Measurements from ENCODE around the gene DLX4.
A peak's percentile ranks its signal among the peaks of the same experiment; 100 is the strongest.

Gene DLX4

DNA sequence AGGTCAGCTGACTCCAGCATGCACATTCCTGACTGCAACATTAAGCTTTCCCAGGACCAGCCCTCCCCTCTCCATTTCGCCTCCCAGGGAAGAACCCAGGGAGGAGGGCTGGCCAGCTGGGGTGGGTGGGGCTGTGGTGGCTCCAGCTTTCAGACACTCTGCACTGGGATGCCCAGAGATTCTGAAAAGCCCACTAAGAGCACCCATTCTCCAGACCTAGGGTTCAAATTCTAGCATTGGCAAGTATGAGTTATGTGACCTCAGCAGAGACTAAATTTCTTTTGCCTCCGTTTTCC is 18.2 kb downstream of the DLX4 start:
- no peak for DNase-seq (ENCODE audit: low read depth in 3 of 3)

DNA sequence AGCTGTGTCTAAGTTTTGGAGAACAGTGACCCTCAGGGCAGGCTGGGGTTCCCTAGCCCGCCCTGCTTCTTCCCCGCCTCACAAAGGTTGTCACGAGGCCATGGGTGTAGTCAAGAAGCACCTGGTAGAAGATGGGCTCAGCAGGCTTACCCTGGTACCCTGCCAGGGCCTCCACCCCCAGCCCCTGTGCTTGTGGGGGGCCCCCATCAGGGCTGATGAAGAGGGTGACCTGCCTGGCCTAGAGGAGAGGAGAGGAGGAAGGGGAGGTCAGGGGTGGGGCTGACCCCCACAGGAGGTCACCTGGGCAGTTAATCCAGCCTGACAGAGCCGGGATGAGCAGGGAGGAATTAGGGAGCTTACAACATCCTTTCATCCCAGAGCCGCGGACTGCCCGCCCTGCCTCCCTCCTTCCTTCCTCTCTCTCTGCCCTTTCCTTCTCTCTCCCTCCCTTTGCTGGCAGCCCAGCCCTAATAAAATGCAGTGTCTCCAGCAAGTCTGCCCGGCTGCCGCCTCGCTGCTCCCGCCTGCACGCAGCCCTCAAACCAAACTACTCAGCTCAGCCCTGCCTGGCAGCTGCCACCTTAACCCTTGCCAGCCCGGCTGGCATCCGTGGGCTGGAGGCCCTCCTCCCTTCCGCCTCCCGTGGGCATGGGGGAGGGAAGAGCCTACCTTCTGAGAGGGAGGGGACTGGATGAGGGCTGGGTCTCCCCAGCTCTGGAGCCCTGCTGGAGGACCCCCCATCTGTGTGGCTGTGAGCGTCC is 18.9 kb downstream of the DLX4 start:
- no peak for DNase-seq (ENCODE audit: low read depth in 3 of 3)

DNA sequence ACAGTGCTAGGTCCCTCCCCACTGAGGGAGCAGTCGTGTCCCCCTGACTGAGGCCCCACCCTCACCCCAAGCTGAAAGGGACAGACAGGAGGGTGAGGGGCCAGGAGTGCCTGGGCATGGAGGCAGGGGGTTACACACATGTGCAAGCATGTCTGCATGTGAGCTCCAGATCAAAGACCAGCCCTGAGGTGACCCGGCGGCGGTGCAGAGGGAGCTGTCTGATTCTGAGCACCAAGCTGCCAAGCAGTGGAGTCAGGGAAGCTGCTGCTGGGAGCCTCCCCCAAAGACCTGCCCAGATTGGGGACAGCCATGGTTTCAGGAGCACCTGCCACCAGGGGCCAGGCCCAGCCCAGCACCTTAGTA is 20.5 kb downstream of the DLX4 start:
- DNase-seq (ENCODE audit: low read depth in 3 of 3), result no peak

DNA sequence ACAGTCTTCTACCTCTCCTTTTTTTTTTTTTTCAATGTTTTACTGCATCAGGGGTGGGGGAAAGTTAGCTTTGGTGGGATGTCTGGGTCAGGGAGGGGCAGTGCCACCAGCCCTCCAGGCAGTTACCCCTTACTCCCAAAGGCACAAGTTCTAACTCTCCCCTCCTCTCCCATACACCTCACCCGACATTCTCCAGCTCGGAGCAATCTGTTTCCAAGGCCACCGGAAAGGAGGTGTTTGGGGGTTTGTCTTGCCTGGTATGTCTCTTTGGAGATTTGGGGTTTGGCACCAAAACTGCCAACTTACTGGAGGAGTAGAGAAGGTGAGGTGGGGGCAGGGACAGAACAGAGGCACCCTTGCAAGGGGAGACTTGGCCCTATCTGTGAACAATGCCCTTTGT is 21.3 kb downstream of the DLX4 start:
- DNase-seq (ENCODE audit: low read depth in 3 of 3), result no peak

DNA sequence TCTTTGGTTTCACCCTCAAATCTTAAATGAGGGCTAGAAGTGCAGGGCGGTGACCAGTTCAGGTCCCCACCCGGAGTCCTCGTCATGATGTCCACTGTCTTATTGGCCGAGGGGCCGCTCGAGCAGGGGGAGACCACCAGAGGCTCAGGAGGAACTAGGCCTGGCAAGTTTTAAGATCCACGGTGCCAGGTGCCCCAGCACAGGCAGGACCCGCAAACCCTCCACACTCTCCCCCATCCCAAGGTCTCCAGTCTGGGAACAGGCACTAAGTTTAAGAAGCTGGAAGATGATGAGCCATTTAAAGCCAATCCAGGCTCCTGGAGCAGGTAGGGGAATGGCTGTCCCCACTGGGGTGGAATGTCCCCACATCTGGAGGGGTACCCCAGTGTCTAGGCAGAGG is 21.9 kb downstream of the DLX4 start:
- no peak for DNase-seq (ENCODE audit: low read depth in 3 of 3)

DNA sequence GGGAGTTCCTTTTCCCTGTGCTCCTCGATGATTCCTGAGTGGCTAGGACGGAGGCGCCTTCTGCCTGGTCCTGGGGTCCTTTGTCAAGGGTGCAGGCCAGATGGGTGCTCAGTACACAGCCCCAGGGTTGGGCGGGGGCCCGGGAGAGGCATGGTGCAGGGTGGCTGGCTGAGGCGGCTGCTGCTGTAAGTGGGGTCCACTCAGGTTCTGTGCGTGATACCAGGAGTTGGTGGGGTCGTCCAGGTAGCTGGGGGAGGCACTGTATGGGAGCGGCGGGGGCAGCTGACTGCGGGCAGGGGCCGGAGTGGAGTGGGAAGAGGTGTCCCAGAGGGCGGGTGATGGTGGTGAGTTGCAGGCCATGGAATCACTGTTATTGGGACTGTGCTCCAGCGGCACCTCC is 22.4 kb downstream of the DLX4 start:
- DNase-seq (ENCODE audit: low read depth in 3 of 3), result no peak

DNA sequence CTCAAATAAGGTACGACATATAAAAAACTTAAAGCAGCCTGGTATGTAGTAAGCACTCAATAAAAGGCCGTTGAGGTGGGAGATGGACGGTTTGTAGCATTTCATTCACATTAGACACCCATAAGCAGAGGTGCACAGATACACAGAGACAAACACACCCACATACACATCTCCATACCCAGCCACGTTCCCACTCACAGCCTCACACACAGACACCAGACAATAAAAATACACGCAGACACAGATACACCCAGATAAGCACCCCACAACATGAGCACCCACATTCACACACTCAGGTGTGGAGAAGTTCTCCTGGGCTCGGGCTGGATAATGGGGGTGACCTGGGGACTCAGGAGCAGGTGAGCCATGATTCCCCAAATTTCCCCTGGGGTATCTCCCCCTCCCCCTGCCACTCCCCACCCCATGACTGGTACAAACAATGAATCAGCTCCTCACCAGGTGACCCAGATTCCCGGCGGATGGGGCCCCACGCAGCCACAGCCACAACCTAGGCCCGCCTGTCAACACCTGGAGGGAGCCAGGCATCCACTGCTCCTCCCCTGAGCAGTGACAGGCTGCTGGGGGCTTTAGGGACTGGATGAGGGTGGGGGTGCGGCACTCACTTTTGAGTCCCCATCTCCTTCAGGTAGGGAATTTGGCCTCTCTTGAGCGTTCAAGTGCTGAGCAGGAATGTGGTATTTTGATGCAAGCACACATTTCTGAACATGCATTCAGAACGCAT is 23.4 kb downstream of the DLX4 start:
- DNase-seq (ENCODE audit: low read depth in 3 of 3), result no peak

DNA sequence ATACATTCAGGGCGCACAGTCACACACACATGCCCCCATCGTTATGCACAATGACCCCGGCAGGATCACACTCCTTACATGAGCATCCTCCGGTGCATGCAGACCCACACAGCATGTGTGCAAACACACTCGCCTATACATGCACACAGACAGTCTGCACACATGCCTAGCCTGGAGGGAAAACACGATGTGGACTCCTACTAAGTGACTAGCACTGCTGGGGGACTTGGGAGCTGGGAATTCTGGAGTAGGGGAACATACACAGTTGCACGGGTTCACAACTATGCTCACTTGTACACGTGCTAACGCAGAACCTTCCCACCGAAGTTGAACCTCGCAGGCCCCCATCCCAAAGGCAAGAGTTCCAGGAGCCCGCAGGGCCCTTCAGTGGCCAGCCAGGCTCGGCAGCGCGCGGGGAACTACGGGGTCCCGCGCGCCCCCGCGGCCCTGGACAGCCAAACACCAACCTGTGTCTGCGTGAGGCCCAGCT is 24.0 kb downstream of the DLX4 start:
- no peak for DNase-seq (ENCODE audit: low read depth in 3 of 3)

DNA sequence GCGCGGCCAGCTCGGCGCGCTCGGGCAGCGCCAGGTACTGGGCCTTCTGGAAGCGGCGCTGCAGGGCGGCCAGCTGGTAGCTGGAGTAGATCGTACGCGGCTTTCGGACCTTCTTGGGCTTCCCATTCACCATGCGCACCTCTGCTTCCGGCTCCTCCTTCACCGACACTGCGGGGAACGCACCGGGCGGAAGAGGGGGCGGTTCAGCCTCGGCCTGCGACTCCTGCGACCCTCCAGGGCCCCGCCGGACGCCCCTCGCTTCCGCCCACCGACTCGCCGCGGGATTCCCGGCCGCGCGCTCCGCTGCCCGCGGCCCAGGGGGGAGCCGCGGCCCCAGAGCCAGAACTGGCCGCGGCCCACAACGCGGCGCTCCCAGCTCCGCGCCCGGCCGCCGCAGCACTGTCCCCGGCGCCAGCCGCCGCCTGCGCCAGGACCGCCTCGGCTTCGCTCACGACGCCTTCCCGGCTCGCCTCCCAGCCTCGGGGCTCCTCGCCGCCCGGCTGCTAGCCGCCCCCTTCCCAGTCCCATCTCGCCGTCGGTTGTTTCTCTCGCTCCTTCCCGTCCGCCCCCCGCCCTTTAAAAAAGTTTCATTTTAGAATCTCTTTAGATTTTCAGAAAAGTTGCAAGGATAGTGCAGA is 24.6 kb downstream of the DLX4 start:
- no peak for DNase-seq (ENCODE audit: low read depth in 3 of 3)

DNA sequence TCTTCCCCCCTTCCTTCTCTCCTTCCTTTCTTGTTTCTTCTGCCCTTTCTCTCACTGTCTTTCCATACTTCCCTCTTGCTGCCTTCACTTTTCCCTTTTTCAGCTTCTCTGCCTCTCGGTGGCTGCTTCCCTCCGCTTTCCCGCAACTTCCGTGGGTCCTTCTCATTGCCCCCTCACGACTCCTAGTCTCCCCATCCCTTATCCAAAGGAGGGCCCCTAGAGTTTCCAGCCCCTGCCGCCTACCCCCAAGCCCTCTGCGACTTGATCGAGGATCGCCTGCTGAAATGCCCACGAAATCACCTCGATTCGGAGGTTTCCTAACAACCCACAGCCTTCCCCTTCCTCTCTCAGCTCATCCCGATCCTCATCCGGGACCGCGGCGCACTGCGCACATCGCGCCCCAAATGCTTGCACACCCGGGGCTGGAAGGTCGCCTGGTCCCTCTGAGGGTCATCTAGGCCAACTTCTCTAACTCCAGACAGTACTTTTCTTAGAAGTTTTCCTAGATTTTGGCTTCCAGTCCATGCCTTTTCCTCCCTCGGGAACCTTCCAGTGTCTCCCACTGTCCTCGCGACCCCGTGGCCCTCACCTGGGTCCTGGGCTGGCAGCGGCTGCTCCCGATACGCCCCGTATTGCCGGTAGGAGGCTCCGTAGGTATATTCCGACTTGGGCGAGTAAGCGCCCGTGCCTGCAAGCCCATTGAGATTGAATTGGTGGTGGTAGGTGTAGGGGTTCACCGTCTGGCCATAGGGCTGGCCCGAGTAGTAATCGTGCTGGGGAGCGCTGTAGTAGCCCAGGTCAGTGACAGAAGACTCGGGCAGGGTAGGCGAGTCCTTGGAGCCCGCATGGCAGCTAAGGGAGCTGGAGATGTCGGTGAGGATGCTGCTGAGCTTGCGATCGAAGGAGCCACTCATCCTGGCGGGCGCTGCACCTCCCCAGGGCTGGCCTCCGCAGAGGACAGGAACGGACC is 25.4 kb downstream of the DLX4 start:
- no peak for DNase-seq (ENCODE audit: low read depth in 3 of 3)

DNA sequence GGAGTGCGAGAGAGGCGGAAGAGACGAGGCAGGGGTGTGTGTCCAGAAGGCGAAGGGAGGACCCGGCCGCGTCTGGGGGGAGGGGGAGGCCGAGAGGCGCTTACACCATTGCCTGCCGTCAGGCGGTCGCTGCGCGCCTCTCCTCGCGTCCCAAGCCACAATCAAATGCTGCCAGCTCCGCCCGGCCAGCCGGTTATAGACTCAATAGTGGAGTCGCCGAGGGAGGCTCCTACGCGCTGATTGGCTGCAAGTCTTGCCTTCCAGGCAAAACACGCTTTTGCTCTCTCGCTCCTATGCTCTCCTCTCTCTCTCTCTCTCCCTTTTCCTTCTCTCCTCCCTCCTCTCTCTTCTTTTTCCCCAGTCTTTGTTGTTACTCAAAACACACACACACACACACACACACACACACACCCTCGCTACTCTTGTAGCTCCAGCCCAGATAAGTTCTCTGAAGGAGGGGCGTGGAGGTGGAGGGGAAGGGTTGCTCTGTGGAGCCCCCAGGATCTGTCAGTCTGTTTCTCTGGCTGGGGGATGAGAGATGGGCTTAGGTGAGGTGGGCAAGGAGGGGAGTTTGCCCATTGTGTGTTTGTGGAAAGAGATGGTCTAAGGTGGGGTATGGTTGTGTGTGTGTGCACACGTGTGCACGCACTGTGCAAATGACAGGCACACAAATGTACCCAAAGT is 26.2 kb downstream of the DLX4 start, which contains the start of gene DLX3:
Gene DLX3, minus strand, starts transcription at position 170 of the 684 bp plus-strand sequence. CDS start 226 bp downstream, outside the sequence.
- DNase-seq (ENCODE audit: low read depth in 3 of 3), result peak in 1 of 3 donors; percentile 27

DNA sequence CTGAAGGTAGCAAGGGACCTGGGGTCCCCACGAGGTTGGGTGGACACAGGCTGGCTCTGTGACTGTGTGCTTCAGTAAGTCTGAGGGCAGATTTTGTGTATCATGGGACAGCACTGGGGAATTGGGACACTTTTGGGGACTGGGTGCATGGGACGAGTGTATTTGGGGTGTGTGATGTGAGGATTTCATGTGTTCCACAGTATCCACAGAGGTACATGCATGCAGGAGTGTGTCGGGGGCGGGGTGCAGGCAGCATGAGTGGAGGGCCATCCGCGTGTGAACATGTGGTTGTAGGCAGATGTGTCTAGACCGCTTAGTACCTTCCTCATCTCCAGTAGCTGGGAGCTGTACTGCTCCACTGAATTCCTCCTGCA is 27.1 kb downstream of the DLX4 start:
- DNase-seq (ENCODE audit: low read depth in 3 of 3), result no peak

DNA sequence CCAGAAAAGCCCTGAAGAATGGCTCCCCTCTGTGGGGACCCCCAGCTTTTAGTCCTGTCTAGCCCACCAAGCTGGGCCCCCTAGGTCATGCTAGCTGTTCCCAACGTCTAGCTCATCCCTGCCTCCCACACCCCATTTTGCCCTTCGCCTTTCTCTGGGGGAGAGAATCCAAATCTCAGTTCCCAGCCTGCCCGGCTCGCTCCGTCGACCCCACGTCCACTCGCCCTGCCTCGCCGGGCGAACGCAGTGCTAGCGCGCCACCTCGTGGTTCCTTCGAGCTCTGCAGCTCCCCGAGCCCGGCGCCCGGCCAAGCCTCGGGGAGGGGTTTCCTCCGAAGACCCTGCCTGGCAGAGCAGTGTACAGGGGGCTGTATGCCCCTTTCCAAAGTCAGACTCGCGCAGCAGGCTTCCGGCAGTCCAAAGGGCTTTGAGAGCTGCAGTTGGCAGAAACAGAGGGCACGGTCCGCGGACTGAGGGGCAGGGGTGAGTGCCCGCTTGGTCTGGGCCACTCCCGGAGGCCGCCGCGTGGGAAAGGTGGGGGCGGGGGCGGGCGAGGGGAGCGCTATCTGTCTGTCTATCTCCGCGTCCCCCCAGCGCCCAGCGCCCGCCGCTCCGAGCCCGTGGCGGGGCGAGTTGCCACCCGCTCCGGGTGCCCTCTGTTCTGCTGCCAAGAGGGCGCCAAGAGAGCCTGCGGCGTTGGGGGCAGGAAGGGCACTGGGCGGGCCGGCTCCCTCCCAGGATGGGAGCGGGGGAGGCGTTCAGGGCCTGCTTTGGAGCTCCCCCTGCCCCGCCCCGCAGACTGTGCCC is 27.7 kb downstream of the DLX4 start:
- peak; percentile 20 to 65 (median 56) for DNase-seq (ENCODE audit: low read depth in 3 of 3)

DNA sequence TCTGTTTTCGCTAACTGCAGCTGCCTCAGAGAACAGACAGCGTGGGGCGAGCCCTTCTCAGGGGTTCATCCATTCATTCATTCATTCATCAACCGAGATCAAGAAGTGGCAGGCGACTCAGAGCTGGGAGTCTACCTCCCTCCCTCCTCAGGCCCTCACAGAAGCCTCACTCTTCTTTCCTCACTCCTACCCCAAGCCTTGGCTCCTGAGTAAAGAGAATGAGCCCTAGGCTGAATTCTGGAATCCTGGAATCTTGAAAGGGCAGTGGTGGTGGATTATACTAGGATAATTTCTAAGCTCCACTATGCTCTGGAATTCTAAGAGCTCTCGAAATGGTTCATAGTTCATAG is 28.3 kb downstream of the DLX4 start:
- DNase-seq (ENCODE audit: low read depth in 3 of 3), result no peak

DNA sequence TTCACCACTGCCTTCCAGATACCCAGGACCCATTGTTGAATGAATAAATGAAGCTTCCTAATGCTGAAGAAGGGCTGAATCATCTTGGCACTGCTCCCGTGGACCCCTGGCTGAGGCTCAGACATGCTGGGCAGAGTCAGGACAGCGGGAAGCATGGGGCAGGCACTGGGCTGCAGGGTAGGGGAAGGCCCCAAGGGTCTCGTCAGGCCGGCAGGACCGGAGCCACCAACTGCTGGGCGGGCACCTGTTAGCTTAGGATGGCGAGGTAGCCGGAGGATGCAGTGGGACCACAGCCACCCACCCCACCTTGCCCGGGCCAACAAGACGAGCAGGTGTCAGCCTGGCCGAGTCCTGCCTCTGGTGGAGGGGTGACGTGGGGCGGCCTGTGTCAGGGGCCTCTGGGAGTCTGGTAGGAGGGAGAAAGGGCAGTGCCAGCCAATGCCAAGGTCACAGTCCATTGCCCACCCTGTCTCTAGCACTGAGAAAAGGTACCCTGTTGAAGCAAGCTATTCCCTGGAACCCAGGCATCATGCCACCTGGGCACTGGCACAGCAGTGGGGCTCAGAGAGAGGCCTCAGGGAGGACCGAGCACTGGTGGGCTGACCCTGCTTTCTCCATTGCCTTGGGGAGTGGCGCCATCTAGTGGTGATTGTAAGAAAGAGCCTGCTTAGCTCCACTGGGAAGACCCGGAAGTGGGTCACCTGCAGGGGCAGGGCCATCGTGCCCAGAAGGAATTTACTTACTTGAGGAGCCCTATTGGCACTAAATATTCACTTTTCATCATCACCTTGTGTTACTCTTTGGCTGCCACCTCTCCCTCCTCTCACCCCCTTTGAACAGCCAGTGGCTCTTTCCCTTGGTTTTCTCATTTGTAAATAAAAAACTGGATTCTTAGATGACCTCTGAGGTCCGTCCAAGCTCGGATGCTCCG is 29.0 kb downstream of the DLX4 start:
- DNase-seq (ENCODE audit: low read depth in 3 of 3), result peak; percentile 72 to 82 (median 82)

DNA sequence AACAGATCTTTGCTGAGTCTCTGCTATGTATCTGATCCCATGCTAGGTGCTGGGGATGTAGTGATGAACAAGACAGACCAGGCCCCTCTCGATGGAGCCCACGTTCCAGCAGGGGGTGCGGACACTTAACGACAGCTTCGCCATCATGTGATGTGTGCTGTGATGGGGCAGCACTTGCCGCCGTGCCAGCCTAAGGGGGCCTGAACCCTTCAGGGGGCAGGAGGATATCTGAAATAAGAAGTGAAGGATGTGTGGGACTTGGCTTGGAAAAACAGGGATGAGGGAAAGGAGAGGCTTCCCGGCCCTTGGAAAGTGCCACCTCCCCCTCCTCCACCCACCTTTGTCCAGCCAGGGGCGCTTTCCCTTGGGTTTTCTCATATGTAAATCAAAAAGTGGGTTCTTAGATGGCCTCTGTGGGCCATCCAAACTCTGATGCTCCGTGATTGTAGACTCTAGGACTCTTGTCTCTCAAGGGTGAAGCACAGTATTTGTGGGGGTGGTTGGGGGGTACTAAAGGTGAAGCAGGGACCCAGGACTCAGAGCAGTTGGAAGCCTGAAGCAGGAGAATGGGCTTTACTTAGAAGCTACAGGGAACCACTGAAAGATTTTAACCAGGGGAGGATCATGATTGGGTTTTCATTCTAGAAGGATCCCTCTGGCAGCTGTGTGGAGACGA is 30.0 kb downstream of the DLX4 start:
- no peak for DNase-seq (ENCODE audit: low read depth in 3 of 3)

DNA sequence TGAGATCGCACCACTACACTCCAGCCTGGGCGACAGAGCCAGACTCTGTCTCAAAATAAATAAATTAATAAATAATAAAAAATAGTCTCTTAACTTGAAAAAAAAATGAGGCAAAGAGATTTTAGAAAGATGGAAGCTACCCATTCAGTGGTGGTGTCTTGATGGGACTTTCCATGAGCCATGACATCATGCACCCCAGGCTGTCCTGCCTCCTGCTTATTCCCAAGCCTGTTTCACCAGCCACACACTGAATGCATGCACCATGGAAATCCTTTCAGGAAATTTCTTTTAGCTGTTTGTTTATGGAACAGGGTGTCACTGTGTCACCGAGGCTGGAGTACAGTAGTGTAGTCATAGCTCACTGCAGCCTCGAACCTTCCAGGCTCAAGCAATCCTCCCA is 34.9 kb downstream of the DLX4 start:
- no peak for DNase-seq (ENCODE audit: low read depth in 3 of 3)

DNA sequence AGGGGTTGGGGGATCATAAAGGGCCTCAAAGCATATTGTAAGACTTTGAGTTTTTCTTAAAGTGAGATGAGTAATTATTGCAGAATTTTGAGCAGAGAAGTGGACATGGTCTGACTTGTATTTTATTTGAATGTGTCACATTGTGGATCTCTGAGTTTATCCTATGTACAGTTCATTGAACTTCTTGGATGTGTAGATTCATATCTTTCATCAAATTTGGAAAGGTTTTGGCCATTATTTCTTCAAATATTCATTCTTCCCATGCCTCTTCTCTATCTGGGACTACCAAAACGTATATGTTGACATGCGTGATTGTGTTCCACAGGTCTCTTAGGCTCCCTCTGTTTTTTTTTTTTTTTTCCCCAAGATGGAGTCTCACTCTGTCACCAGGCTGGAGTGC is 40.3 kb downstream of the DLX4 start:
- DNase-seq (ENCODE audit: low read depth in 3 of 3), result no peak

DNA sequence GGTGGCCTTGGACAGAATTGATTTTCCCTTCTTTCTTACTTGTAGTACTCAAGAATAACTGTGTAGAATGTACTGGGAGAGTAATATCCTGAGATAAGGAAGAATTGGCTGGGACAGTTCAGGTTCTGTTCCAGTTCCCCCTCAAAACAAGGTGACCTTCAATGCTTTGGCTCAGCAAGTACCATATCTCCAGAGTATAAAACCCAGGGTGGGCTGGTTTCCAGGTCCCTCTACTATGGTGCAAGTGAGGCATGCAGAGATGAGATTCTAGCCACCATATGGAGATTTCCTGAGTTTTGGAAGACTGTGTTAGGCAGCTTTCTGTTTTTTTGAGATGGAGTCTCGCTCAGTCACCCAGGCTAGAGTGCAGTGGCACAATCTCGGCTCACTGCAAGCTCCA is 44.1 kb downstream of the DLX4 start:
- DNase-seq (ENCODE audit: low read depth in 3 of 3), result no peak

All from stimulated activated CD4-positive, alpha-beta T cell treated with anti-CD3 and anti-CD28 coated beads, TNF-alpha, amount 100 ng/mL, for 48 hours (primary cell).